GM23248 (cell line): Measurements from ENCODE around the gene MRPS14. TPM values are rescaled to one million over a fixed set of nuclear protein-coding genes. Genes with fewer than 3 reads are reported as not detected.

Experiments
- DNase-seq: peaks from one replicate; pipeline ENCODE4 v3.0.0-alpha.2; 2015
- H2AFZ ChIP-seq: fragments of 200-600 bp; sonication (generic); 2 replicates; pipeline ENCODE4 v1.6.1; 2016; ENCODE audit warnings: antibody characterized with exemption
- H3F3A ChIP-seq: fragments of 200-600 bp; sonication (generic); 2 replicates; pipeline ENCODE4 v1.6.1; 2016; ENCODE audit warnings: mild to moderate bottlenecking, antibody characterized with exemption, mixed run types; ENCODE audit not compliant: insufficient read depth
- H3K27ac ChIP-seq: fragments of 200-600 bp; sonication (generic); 2 replicates; pipeline ENCODE4 v1.5.1; 2016; ENCODE audit warnings: mild to moderate bottlenecking
- H3K27me3 ChIP-seq: fragments of 200-600 bp; sonication (generic); replicated peaks from 2 replicates; pipeline ENCODE4 v1.6.1; 2016; ENCODE audit warnings: mild to moderate bottlenecking; ENCODE audit not compliant: insufficient read depth
- H3K36me3 ChIP-seq: fragments of 200-600 bp; sonication (generic); 2 replicates; pipeline ENCODE4 v1.6.1; 2016; ENCODE audit warnings: low read depth, mild to moderate bottlenecking
- H3K4me1 ChIP-seq: fragments of 200-600 bp; sonication (generic); 2 replicates; pipeline ENCODE4 v1.6.1; 2016; ENCODE audit warnings: mild to moderate bottlenecking; ENCODE audit not compliant: insufficient read depth
- H3K4me2 ChIP-seq: fragments of 200-600 bp; sonication (generic); one replicate; pipeline ENCODE4 v1.6.1; 2016; ENCODE audit warnings: mild to moderate bottlenecking; ENCODE audit not compliant: unreplicated experiment
- H3K4me3 ChIP-seq: fragments of 200-600 bp; sonication (generic); 2 replicates; pipeline ENCODE4 v1.5.1; 2016; ENCODE audit warnings: mild to moderate bottlenecking
- H3K79me2 ChIP-seq: fragments of 200-600 bp; sonication (generic); 2 replicates; pipeline ENCODE4 v1.6.1; 2016; ENCODE audit warnings: mild to moderate bottlenecking; ENCODE audit not compliant: insufficient read depth
- H3K9ac ChIP-seq: fragments of 200-600 bp; sonication (generic); 2 replicates; pipeline ENCODE4 v1.6.1; 2016; ENCODE audit warnings: mild to moderate bottlenecking
- H3K9me2 ChIP-seq: fragments of 200-600 bp; sonication (generic); 2 replicates; pipeline ENCODE4 v1.6.1; 2016; ENCODE audit warnings: mixed run types, mild to moderate bottlenecking, moderate library complexity; ENCODE audit not compliant: insufficient read depth
- H3K9me3 ChIP-seq: fragments of 200-600 bp; sonication (generic); one replicate; pipeline ENCODE4 v1.6.1; 2017; ENCODE audit warnings: low read depth
- H4K20me1 ChIP-seq: fragments of 200-600 bp; sonication (generic); 2 replicates; pipeline ENCODE4 v1.6.0; 2016; ENCODE audit not compliant: insufficient read depth
- EZH2 ChIP-seq: fragments of 200-600 bp; sonication (generic); IDR thresholded peaks from 2 replicates; pipeline ENCODE4 v1.6.1; 2018; ENCODE audit warnings: antibody characterized with exemption, mild to moderate bottlenecking; ENCODE audit not compliant: insufficient read depth, poor library complexity, severe bottlenecking
- EZH2phosphoT487 ChIP-seq: fragments of 200-600 bp; sonication (generic); IDR thresholded peaks from 2 replicates; pipeline ENCODE4 v1.6.1; 2018; ENCODE audit warnings: antibody characterized with exemption, moderate library complexity, mild to moderate bottlenecking, low read depth; ENCODE audit not compliant: insufficient read depth
- WGBS, 2 experiments: methylation state at CpG; one replicate each; pipeline ENCODE4 v1.1.6; 2015 to 2017; ENCODE audit warnings: low lambda C conversion rate in 2 of 2, low coverage in 1 of 2; ENCODE audit errors: missing lambda C conversion rate in 2 of 2; 5-methylcytosine and 5-hydroxymethylcytosine counted together
- in situ Hi-C: fragments of 300-500 bp; cut with MboI; formaldehyde crosslinking; loops from 2 replicates; pipeline ENCODE4 v1.15.0; 2020
- polyA plus RNA-seq: library from polyadenylated mRNA; unstranded; fragments of >200 nt; fragmentation: Nextera tagmentation; extraction: Ambion mirVana; gene quantifications from 2 replicates; pipeline ENCODE4 v1.2.1, GENCODE V29; 2016
- total RNA-seq: library from RNA; depleted of rRNA; stranded (reverse); fragments of >200 nt; shearing (Covaris generic); gene quantifications from 2 replicates; pipeline ENCODE4 v1.2.3, GENCODE V29; 2014; rRNA removed

The MRPS14 gene
- total RNA-seq (7.5 and 19.6 TPM in 2 replicates), polyA plus RNA-seq (62.7 and 63.7 TPM in 2 replicates)

GRCh38 chr1:175023043-175023921 is at the start of gene MRPS14:
MRPS14 (minus strand) TSS chr1:175023425; CDS start chr1:175023408, 17 bp downstream.
- Histone ChIP-seq H3F3A (no peaks in the 10 kb centered on the region), H2AFZ (peak within 1 kb of the TSS; percentile 100), H3K4me2 (peak within 1 kb of the TSS; percentile 100), H3K79me2 (peaks cover 44% of the 10 kb centered on the region), H3K36me3 (no peaks in the 10 kb centered on the region), H3K27me3 (no peaks in the 10 kb centered on the region), H3K9ac (peak within 1 kb of the TSS; percentile 92), H3K4me3 (peak within 1 kb of the TSS; percentile 93), H4K20me1 (no peaks in the 10 kb centered on the region), H3K9me2 (no peaks in the 10 kb centered on the region), H3K4me1 (0 out of 2 replicates have a peak, but pooled peaks cover 5% of the 10 kb centered on the region), H3K9me3 (no peaks in the 10 kb centered on the region), H3K27ac (peak within 1 kb of the TSS; percentile 78)
- DNase-seq, result peak; percentile 98
- in situ Hi-C loops, result no loop called here
- TF ChIP-seq EZH2 (no peak), EZH2phosphoT487 (no peak)
- WGBS, 2 experiments, result 3% methylated on average over 41 to 42 of the region's 42 CpGs

DNA sequence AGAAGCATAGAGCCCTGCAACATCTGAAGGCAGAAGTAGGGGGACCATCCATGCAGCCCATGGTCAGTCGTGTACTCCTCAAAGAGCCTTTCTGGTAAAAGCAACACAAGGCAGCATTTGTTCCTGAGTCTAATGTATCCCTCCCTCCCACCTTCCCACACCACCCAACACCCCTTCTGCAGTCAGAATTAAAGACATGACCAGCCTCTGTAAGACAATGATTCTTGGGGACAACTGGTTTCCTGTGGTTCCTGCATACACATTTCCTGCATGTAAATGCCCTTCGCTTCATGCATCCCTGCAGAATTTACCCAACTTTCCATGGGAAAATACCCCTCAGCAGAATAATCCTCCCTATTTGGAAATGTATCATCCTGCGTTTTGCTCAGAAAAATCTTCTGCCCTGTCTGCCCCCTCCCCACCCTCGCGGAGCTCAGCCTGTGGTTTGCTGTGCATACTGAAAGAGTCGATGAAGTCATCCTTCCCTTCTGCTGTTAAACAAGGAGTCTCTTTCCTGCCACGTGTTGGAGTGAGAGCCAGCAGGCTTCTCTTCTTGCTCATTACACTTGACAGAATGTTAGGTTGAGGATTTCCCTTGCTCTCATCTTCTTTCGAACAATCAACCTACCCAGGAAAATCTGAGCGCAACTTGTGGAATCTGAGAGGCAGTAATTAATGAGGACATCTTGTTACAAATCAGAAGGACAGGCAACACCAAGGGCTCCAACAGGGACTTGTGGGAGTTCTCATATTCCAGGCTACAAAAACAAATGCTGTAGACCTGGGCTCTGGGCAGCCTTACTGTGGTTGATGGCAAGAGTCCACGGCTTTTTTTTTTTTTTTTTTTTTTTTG is 49.1 kb upstream of the MRPS14 start:
- peaks cover 3% of the 10 kb centered on the region; the same call in 1 of the 2 replicates for H3K27me3 ChIP-seq
- H3K4me1 ChIP-seq, result peaks cover 10% of the 10 kb centered on the region
- H3K36me3 ChIP-seq, result no peaks in the 10 kb centered on the region
- 14 to 15% methylated on average over 10 of the region's 10 CpGs for WGBS, 2 experiments
- no peaks in the 10 kb centered on the region for H3F3A ChIP-seq
- no peaks in the 10 kb centered on the region for H3K79me2 ChIP-seq
- no peak overlapping the region for H3K9ac ChIP-seq
- in situ Hi-C loops, result no loop called here
- H3K27ac ChIP-seq, result no peak overlapping the region
- TF ChIP-seq EZH2phosphoT487, result no peak
- TF ChIP-seq EZH2, result no peak
- no peaks in the 10 kb centered on the region for H3K9me3 ChIP-seq
- H2AFZ ChIP-seq, result peak overlapping the region; percentile 61
- no peaks in the 10 kb centered on the region for H3K9me2 ChIP-seq
- H4K20me1 ChIP-seq, result no peaks in the 10 kb centered on the region
- peak overlapping the region; percentile 48 for H3K4me2 ChIP-seq
- DNase-seq, result peak; percentile 81
- H3K4me3 ChIP-seq, result peak overlapping the region; percentile 25; the same call in 1 of the 2 replicates

DNA sequence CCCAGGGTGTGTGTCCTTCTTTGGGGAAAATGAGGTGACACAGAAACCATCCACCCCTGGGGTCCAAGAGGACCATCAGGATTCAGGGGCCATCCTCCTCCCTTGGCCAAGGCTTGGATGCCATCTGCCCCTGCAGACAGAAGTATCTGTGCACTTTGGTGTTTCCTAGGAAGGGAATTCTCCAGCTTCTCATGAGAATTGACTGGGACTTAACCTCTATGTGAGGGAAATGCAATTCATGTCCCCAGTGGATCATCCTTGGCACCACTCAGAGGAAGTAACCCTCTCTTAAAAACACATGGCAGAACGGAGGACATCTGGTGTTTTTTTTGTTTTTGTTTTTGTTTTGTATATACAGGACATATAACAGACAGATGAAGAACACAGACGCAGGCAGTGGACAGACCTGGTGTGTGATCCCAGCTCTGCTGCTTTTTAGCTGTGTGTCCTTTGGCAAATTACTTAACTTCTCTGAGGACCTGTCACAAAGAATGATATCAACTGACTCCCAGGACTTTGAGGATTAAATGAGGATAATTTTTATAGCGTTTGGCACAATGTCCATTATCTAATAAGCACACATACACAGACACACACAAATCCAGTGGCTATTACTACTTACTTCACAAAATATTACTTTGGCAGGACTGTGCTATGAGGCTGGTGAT is 48.2 kb upstream of the MRPS14 start:
- 39 to 48% methylated on average over 3 of the region's 3 CpGs for WGBS, 2 experiments
- DNase-seq, result no peak
- in situ Hi-C loops, result no loop called here

DNA sequence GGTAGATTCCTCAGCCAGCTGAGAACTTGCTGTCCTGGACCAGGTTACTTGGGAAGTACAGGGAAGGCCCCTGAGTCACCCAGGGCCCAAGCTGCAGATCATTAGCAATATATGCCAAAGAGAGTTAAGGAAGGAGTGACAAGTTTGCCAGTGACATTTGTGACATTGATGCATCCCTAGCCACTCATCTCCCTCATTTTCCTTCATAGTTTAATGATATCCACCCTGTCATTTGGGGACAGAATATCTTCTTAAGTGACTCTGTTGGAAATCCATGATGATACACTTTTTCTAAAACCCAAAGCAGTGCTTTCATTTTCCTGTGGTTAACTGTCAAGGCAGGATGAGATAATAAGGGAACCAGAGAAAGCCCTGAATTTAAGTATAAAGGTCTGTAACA is 47.6 kb upstream of the MRPS14 start:
- H4K20me1 ChIP-seq, result no peaks in the 10 kb centered on the region
- H3K4me3 ChIP-seq, result no peak overlapping the region
- H3K9ac ChIP-seq, result no peak overlapping the region
- H3K27ac ChIP-seq, result no peak overlapping the region
- H3K9me3 ChIP-seq, result no peaks in the 10 kb centered on the region
- H3K36me3 ChIP-seq, result no peaks in the 10 kb centered on the region
- no peaks in the 10 kb centered on the region for H3K79me2 ChIP-seq
- peaks cover 7% of the 10 kb centered on the region for H3K27me3 ChIP-seq
- H3K9me2 ChIP-seq, result no peaks in the 10 kb centered on the region
- DNase-seq, result no peak
- TF ChIP-seq EZH2phosphoT487 (no peak), EZH2 (no peak)
- peaks cover 10% of the 10 kb centered on the region for H3K4me1 ChIP-seq
- H3F3A ChIP-seq, result no peaks in the 10 kb centered on the region
- H2AFZ ChIP-seq, result no peak overlapping the region
- H3K4me2 ChIP-seq, result no peak overlapping the region
- in situ Hi-C loops, result no loop called here

More for the DNA sequence above, 48.2 kb upstream of the MRPS14 start:
- H3K9ac ChIP-seq, result no peak overlapping the region
- no peaks in the 10 kb centered on the region for H3K9me2 ChIP-seq
- peaks cover 7% of the 10 kb centered on the region for H3K27me3 ChIP-seq
- H3K79me2 ChIP-seq, result no peaks in the 10 kb centered on the region
- H3K36me3 ChIP-seq, result no peaks in the 10 kb centered on the region
- H2AFZ ChIP-seq, result no peak overlapping the region
- no peaks in the 10 kb centered on the region for H3K9me3 ChIP-seq
- peaks cover 10% of the 10 kb centered on the region for H3K4me1 ChIP-seq
- no peak overlapping the region for H3K4me3 ChIP-seq
- TF ChIP-seq EZH2phosphoT487, result no peak
- no peak for TF ChIP-seq EZH2
- H3K4me2 ChIP-seq, result no peak overlapping the region
- H4K20me1 ChIP-seq, result no peaks in the 10 kb centered on the region
- H3F3A ChIP-seq, result no peaks in the 10 kb centered on the region
- no peak overlapping the region for H3K27ac ChIP-seq
